GM21825 (cell line): ENCODE results near the gene RBFOX1.

Source experiments
- ATAC-seq: cut with Tn5 transposase; IDR thresholded peaks from one replicate; pipeline ENCODE4 v1.9.1; 2021; ENCODE audit warnings: mild to moderate bottlenecking, moderate library complexity; ENCODE audit not compliant: unreplicated experiment

The RBFOX1 gene

GRCh38 chr16:7512503-7512902 lies 179.9 kb downstream of the RBFOX1 start:
- ATAC-seq = no peak

DNA sequence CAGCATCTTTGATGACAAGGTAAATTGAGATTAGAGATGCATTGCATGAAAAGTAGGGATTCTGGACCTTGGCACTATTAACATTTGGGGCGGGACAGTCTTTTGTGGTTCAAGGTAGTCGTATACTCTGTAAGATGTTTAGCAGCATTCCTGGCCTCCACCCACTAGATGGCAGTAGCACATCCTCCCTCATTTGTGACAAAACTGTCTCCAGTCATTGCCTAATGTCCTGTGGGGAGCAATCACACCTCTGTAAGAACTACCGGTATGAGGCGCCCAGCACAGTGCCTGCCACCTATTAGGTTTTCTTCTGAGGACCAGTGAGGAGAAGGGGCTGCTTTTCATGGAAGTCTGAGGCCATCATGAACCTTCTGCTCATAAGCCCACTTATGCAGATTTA lies 180.8 kb downstream of the RBFOX1 start:
- ATAC-seq = no peak

DNA sequence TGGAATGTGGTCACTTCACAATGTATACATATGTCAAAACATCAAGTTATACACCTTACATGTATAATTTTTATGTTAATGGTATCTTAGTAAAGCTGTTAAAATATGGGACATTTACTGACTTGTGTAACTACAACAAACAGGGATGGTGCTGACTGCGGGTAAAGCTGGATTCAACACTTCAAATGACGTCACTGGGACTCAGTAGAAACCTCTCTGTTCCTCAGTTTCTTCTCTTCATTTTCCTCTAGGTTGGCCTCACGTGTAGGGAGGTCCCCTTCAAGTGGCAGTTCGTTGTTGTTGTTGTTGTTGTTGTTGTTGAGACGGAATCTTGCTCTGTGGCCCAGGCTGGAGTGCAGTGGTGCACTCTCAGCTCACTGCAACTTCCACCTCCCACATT lies 182.9 kb downstream of the RBFOX1 start:
- ATAC-seq = no peak

DNA sequence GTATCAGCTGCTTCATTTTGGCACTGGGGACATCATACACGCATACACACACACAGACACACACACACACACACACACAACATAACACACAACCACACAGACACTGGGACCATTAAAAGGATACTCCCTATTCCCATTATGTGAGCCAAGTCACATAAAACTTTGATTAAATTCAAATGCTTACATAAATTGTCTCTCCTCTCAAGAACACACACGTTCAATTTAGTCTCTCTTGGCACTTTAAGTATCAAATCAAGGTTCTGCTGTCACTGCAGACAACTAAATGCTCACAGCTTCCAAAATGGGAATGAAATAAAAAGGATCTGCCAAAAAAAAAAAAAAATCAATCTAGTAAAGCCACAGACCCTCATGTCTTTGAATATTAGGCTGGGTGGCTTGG lies 184.9 kb downstream of the RBFOX1 start:
- no peak for ATAC-seq

- no peak for ATAC-seq
These were observed 185.5 kb downstream of the RBFOX1 start for GRCh38 chr16:7518158-7518557.

DNA sequence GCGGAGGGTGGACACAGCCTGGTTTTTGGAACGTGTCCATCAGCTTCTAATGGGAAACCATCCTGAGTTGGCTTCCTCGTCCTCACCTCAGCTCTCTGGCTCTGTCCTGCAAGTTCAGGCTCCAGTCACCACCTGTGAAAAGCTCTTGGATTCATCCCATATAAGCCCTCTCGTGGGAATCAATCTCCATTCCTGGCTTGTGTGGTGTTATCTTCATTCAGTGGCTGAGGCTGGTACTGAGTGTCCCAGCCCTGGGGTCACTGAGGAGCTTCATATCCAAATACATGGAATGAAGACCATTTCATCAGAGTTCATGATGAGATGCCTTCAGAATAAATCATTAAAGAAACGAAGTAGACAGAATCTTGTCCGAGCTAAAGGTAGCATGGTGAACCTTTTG lies 189.2 kb downstream of the RBFOX1 start:
- ATAC-seq = no peak

DNA sequence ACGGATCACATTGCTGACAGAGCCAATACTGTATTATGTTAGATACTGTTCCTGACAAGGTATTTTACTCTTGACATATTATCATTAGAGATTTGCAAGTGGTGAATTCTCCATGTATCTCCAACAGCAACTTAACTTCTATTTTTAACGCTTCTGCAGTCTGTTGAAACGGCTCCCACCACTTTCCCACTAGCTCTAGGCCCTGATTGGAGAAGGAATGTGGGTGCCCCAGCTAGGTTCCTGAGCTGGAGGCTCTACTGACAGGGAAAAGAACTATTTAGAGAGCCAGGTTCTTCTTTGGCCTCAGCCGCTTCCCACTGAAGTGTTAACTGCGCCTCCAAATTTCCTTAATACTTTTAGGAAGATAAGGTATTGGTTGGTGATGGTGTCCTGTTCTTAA lies 191.8 kb downstream of the RBFOX1 start:
- no peak for ATAC-seq

- ATAC-seq = no peak
These were observed 194.1 kb downstream of the RBFOX1 start for GRCh38 chr16:7526736-7527135.

DNA sequence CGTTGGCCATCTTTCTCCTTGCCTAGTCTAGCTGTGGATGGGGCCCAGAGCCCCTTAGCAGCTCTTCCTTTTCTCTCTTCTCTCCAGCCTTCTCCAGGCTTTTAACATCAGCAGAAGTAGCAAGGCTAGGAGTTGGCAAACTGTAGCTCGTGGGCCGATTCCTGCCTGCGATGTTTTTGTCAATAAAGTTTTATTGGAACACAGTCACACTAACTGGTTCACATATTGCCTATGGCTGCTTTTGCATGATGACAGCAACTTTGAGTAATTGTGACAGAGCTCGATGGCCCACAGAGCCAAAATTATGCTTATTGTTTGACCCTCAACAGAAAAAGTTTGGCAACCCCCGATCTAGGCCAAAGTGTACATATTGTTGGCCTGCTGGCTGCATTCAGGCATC lies 199.9 kb downstream of the RBFOX1 start:
- ATAC-seq = no peak

DNA sequence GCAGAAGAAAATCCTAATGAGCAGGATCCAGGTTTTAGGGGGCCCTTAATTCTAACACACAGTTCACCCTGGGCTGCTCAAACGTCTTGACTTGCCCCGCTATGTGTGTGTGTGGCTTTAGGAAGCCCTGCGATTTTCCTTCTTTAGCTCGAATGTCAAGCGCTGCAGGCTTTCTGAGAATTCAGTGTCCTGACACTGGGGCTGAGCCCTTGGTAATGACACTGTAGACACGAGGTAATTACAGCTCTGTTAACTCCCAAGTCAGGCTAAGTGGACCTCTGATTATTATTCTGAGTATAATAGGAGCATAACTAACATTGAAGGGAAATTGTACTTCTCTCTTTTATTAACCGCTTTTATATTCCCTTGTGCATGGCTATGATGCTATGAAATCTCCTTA lies 202.1 kb downstream of the RBFOX1 start:
- no peak for ATAC-seq

DNA sequence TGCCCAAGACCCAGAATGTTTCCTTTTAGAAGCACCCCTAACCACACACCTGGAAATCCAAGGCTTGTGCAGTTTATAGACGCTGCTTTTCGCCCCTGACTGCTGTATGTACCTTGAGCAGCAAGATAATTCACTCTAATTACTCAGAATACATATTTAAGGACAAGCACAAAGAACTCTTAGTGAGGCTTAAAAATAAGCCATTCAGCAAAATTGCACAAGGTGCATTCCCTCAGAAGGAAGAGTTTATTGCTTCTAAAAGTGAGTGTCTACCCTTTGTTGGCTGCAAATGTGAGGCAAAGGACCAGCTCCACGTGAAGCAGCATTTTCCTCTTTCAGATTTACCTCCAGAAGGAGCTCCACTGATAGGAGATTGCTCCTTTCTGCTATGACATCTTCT lies 208.4 kb downstream of the RBFOX1 start:
- no peak for ATAC-seq

DNA sequence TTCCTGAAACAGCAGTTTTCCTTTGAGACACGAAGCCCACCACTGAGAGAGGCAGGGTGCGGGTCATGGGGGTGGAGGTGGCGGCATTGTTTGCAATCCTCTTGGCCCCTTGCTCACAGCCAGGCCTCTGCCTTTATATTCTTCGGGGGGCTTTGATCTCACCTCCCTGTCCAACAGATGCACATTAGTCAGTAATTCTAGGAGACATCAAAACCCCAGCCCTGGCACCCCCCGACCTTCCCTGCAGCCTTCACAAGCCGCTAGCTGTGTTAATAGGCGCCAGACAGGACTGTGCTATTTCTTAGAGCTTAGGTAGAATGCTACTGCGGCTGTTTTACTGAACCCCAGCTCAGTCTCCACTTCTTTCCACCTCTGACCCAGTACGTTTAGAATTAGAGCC lies 212.6 kb downstream of the RBFOX1 start:
- no peak for ATAC-seq

DNA sequence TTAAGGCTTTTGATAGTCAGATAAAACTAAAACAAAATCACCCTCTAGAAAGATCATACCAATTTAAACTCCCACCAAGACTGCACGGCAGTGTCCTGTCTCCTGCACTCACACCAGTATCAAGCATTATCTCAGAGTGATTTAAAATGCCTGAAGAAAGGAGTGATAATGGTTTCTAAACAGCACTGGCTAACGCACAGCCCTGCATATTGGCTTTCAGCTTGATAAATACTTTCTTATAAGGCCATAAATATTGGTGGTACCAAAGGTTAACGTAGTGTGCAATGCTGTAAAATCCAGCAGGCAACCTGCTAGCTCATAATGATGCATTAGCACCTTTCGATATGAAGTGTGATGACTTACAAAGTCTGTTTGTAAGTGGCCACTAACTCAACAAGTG lies 214.3 kb downstream of the RBFOX1 start:
- no peak for ATAC-seq

DNA sequence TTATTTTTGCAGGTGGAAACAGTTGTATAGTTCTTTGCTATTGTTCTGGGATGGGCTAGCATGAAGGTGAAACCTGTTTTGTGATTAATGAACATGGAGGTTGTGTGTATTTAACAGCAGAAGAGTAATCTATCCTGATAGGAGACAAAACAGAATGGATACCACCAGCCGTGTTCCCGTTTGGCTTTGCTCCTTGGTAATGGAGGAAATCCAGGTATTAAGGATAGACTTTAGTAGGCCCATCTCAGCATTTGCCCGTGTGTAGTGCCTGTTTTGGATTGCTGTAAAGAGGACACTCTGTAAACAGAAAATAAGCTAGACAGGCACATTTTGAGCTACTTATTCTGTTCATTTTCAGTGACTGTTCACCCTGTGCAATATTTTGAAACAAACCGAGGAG lies 215.1 kb downstream of the RBFOX1 start:
- ATAC-seq = no peak

DNA sequence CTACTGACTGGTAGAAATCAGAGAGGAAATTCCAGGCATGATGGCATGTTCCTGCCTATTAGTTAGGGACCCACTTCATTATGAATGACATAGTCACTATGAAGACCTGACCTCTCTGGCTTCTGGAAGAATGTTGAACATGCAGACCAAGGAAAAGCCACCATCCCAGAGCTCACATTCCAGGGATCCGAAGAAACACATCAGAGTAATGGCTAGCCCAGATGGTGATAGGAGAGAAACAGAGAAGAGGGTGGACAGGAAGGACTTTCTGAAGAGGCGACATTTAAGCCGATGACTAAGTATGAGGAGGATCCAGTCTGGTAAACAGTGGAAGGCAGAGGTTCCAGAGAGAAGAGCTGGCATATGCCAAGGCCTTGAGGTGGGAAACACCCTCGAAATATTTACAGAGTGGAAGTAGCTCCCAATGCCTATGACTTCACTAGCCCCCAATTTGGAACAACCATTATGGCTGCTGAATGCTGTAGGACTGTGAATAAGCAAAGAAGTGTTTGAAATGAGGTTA lies 216.2 kb downstream of the RBFOX1 start:
- no peak for ATAC-seq

DNA sequence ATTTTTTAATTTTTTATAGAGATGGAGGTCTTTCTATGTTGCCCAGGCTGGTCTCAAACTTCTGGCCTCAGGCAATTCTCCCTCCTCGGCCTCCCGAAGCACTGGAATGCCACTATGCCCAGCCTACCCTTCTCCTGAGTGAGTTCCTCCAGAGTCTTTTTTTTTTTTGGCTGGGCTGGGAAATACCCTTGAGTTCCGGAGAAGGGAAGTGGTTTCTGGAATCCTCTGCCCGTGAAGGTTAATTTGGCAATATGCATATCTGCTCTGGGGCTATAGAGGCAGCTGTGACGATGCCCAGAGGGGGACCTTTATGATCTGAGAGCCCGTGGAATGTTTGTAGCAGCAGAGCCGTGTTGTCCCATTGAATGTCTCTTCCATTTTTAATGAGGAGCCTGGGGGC lies 217.5 kb downstream of the RBFOX1 start:
- ATAC-seq = no peak

DNA sequence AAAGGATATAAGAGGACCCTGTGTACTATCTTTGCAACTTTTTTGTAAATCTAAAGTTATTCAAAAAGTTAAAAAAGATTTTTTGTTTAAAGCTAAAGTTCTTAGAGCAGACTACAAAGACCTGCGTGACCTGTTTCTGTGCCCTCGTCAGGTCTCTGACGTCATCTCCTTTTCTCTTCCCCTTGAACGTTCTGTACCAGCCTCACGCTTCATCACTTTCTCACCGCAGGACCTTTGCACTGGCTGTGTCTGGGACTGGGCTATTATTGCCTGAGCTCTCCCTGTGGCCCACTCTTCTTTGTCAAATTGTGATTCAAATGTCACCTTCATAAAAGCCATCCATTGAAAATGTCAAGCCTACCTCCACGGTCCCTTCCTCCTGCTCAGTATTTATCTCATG lies 222.8 kb downstream of the RBFOX1 start:
- ATAC-seq = no peak

GRCh38 chr16:7561908-7562405 lies 229.3 kb downstream of the RBFOX1 start:
- ATAC-seq = no peak

DNA sequence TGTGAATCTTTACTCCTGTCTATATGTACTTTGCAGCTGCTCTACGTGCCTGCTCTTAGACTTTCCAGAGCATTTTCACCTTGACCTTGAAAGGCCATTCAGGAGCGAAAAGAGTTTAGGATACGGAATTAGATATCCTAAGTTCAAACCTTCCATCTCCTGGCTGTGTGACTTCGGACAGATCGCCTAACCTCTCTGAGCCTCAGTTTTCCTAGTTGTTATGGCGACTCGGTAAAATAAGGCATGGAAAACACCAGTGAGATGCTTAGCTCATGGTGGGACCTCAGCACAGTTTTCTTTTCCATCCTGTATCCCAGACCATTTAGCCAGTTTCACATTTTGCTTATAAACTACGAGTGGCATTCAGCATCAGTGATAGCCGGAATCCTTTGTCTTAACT lies 233.7 kb downstream of the RBFOX1 start:
- no peak for ATAC-seq

DNA sequence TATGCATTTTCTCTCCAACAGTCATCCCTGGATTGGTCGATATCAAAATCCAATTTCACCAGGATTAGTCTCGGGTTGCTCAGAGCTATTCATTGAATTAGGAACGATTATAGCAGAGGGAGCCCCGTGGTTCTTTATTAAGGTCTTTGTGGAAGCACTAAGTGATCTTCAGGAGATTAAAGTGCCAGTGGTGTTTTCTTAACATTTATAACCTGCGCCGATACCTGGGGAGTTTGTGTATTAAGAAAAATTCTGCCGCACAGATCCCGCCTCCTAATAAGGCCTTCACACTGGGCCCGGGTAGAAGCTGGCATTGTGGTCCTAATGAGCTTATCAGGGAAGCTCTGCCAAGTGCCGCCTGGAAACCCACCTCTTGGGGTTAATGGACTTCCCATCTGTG lies 238.7 kb downstream of the RBFOX1 start:
- no peak for ATAC-seq

- ATAC-seq = no peak
These were observed 244.9 kb downstream of the RBFOX1 start for GRCh38 chr16:7577588-7577987.

- no peak for ATAC-seq
These were observed 246.8 kb downstream of the RBFOX1 start for GRCh38 chr16:7579454-7579853.

DNA sequence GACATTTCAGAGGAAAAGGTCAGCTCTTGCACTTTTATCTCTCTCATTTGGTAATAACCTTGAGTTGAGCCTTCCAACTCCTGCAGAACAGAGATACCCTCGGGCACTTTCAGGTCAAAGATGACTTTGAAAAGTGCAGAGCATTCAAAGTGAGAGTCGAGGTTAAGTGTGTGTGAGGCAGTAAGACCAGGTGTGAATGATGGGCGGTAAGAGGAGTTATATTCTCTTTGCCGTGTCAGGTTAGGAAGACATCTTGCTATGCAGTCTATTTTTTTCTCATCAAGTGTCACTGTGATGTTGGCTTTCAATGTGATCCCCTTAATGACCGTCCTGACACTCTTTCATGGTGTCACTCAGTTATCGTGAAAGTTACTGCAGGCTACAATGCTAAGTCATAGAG lies 248.5 kb downstream of the RBFOX1 start:
- no peak for ATAC-seq

- ATAC-seq = no peak
These were observed 250.8 kb downstream of the RBFOX1 start for GRCh38 chr16:7583396-7583795.
